HepG2 (cell line): ENCODE data around the gene INKA1. TPM values are rescaled to one million over a fixed set of nuclear protein-coding genes. Genes with fewer than 3 reads are reported as not detected.

Source experiments
- NCOA2 ChIP-seq: sonication (generic); formaldehyde crosslinking; IDR thresholded peaks from 2 replicates; pipeline ENCODE4 v1.8.0; 2022; ENCODE audit warnings: inconsistent platforms
- NFKBIZ ChIP-seq: IDR thresholded peaks from 2 replicates; pipeline ENCODE4 v1.6.1; 2018; ENCODE audit warnings: missing genetic modification reagents, missing compliant biosample characterization
- NR2F1 ChIP-seq, 2 experiments: fragments of 450-650 bp in 1 of 2; formaldehyde crosslinking in 1 of 2; IDR thresholded peaks; 2 replicates each; pipeline versions ENCODE4 v1.5.0 to v1.6.1; 2016 to 2020; ENCODE audit warnings: mild to moderate bottlenecking in 1 of 2, missing compliant biosample characterization in 1 of 2, missing genetic modification reagents in 1 of 2, moderate library complexity in 1 of 2
- PHF21A ChIP-seq: sonication (generic); formaldehyde crosslinking; IDR thresholded peaks from 2 replicates; pipeline ENCODE4 v1.5.0; 2020; ENCODE audit warnings: mild to moderate bottlenecking, missing genetic modification reagents
- SAP130 ChIP-seq: IDR thresholded peaks from 2 replicates; pipeline ENCODE4 v1.6.1; 2016; ENCODE audit warnings: low read depth
- ZBTB38 ChIP-seq: sonication (generic); formaldehyde crosslinking; IDR thresholded peaks from 2 replicates; pipeline ENCODE4 v1.5.1; 2020; ENCODE audit warnings: mild to moderate bottlenecking, missing genetic modification reagents
- ZMAT5 ChIP-seq: sonication (generic); formaldehyde crosslinking; IDR thresholded peaks from 2 replicates; pipeline ENCODE4 v1.5.0; 2020; ENCODE audit warnings: mild to moderate bottlenecking, low read depth, missing genetic modification reagents, borderline replicate concordance
- ZNF282 ChIP-seq: fragments of 450-650 bp; IDR thresholded peaks from 2 replicates; pipeline ENCODE4 v1.6.1; 2018; ENCODE audit not compliant: partially characterized antibody
- ZNF691 ChIP-seq: sonication (generic); formaldehyde crosslinking; IDR thresholded peaks from 2 replicates; pipeline ENCODE4 v1.4.0; 2020; ENCODE audit warnings: missing genetic modification reagents, low read depth, mild to moderate bottlenecking, borderline replicate concordance
- polyA plus RNA-seq, 8 experiments: library from polyadenylated mRNA; depleted of rRNA in 3 of 8; stranded (reverse) in 7 of 8; unstranded in 1 of 8; fragments of >200 nt; fragmentation: Illumina TruSeq in 4 of 8; extraction: Trizol in 4 of 8; gene quantifications; 2 replicates each; pipeline versions ENCODE4 v1.2.1 to v1.2.3, GENCODE V29; 2011 to 2016; ENCODE audit warnings: low read depth in 4 of 8, missing spikeins in 1 of 8, mixed read lengths in 1 of 8; ENCODE audit not compliant: insufficient read depth in 1 of 8
- total RNA-seq, 5 experiments: library from RNA; depleted of rRNA; stranded (reverse); fragments of >200 nt; fragmentation: Illumina TruSeq; extraction: Trizol; gene quantifications; 2 replicates each; pipeline ENCODE4 v1.2.3, GENCODE V29; 2016; ENCODE audit warnings: low read depth in 1 of 5
- TF ChIP-seq, protein P1 (sequence below): sonication (generic); formaldehyde crosslinking; IDR thresholded peaks from 2 replicates; pipeline ENCODE4 v1.4.0; 2020; ENCODE audit warnings: missing genetic modification reagents, borderline replicate concordance
- TF ChIP-seq, protein P2 (sequence below): sonication (generic); formaldehyde crosslinking; IDR thresholded peaks from 2 replicates; pipeline ENCODE4 v1.4.0; 2020; ENCODE audit warnings: missing genetic modification reagents, borderline replicate concordance

Gene INKA1
- total and polyA plus RNA-seq, 2 of the 13 experiments (the other 11 are each of a cell fraction or from before 2014, with no cell fraction given), result 0.22 to 0.41 TPM

DNA sequence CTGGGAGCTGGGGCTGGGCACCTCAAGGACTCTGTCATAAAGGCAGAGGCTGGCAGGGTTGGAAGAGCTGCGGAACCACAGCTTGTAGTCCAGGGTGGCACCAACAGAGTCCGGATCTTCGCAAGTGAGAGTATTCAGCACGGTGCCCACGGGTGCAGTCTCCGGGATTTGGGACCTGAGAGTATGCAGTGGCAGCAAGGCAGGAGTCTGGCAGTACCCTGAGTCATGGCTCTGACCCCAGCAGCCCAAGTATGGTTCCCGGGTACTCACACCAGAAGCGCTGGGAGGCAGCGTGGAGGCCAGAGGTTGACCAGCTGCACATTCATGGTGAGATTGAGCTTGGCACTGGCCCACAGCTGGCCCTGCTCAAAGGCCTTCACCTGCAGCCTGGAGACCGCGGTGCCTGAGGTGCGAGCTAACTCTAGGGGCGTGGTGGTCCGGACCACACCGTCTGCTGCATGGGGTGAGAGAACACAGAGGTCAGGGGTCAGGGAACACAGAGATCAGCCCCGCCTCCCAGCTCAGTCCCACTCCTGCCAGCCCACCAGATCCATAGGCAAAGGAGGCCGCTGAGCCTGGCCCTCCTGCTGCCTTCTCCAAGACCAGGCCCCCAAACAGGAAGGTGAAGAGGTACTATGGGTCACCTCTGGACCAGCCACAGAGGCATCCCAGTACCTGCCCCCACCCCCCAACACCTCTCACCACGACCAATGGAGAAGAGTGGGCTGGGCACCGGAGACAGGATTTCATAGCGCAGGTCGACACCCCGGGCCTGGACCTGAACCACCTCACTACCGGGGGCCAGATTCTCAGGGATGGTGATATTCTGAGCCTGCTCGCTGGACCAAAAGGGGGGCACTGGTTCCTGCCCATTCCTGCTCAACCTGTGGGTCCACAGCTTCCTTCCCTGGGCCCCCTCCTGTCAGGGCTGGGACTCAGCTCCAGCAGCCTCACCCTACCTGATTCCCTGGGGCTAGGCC, 7.8 kb upstream of the INKA1 start (continued):
- TF ChIP-seq, protein P1, sequence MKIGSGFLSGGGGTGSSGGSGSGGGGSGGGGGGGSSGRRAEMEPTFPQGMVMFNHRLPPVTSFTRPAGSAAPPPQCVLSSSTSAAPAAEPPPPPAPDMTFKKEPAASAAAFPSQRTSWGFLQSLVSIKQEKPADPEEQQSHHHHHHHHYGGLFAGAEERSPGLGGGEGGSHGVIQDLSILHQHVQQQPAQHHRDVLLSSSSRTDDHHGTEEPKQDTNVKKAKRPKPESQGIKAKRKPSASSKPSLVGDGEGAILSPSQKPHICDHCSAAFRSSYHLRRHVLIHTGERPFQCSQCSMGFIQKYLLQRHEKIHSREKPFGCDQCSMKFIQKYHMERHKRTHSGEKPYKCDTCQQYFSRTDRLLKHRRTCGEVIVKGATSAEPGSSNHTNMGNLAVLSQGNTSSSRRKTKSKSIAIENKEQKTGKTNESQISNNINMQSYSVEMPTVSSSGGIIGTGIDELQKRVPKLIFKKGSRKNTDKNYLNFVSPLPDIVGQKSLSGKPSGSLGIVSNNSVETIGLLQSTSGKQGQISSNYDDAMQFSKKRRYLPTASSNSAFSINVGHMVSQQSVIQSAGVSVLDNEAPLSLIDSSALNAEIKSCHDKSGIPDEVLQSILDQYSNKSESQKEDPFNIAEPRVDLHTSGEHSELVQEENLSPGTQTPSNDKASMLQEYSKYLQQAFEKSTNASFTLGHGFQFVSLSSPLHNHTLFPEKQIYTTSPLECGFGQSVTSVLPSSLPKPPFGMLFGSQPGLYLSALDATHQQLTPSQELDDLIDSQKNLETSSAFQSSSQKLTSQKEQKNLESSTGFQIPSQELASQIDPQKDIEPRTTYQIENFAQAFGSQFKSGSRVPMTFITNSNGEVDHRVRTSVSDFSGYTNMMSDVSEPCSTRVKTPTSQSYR, result no peak
- TF ChIP-seq, protein P2, sequence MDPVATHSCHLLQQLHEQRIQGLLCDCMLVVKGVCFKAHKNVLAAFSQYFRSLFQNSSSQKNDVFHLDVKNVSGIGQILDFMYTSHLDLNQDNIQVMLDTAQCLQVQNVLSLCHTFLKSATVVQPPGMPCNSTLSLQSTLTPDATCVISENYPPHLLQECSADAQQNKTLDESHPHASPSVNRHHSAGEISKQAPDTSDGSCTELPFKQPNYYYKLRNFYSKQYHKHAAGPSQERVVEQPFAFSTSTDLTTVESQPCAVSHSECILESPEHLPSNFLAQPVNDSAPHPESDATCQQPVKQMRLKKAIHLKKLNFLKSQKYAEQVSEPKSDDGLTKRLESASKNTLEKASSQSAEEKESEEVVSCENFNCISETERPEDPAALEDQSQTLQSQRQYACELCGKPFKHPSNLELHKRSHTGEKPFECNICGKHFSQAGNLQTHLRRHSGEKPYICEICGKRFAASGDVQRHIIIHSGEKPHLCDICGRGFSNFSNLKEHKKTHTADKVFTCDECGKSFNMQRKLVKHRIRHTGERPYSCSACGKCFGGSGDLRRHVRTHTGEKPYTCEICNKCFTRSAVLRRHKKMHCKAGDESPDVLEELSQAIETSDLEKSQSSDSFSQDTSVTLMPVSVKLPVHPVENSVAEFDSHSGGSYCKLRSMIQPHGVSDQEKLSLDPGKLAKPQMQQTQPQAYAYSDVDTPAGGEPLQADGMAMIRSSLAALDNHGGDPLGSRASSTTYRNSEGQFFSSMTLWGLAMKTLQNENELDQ (CRISPR knock-in tag), result no peak
- TF ChIP-seq NCOA2 (CRISPR knock-in tag) (no peak), ZNF282 (no peak), ZMAT5 (CRISPR knock-in tag) (no peak), NFKBIZ (CRISPR knock-in tag) (no peak), ZBTB38 (CRISPR knock-in tag) (no peak), PHF21A (no peak), SAP130 (CRISPR knock-in tag) (no peak), ZNF691 (CRISPR knock-in tag) (no peak), NR2F1 (CRISPR knock-in tag; IDR thresholded peaks at IDR 0.05) (peak in 1 of 2 experiments; percentile 43; a peak in 1 of 4 replicates)
